ENCODE results near the gene PRDX5. TPM values are rescaled to one million over a fixed set of nuclear protein-coding genes. Genes with fewer than 3 reads are reported as not detected.

Gene PRDX5
- total RNA-seq, 2 experiments from 2014 or later = 137 to 139 TPM

DNA sequence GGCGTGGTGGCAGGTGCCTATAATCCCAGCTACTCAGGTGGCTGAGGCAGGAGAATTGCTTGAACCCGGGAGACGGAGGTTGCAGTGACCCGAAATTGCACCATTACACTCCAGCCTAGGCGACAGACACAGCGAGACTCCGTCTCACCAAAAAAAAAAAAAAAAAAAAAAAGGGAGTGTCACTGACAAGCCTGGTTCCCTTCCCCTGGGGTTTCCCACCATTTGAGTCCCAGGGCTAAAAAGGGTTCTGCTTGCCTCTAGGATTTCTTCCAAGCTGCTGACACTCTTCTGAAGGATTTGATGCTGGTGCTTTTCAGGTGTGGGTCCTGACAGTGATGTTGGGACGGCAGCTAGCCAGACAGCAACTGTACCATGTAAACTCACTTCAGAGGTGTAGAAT is 20.8 kb downstream of the PRDX5 start:
- ChIA-PET POLR2A (interaction anchor here (0.9 to 4.2 kb wide), 3 partner anchors 11 to 69 kb away, joined by 3 to 52 read pairs (median 3); partner anchors contain the start of genes PRDX5 and TRMT112), CTCF (interaction anchor here (1.0 to 7.4 kb wide), 2 partner anchors 18 to 21 kb away, joined by 3 to 70 read pairs; partner anchors contain the start of genes PRDX5 and TRMT112)
- Mint-ChIP-seq H3K27ac (peak overlapping the region; percentile 94), H3K9me3 (no peaks in the 10 kb centered on the region), H3K4me1 (peaks cover 65% of the 10 kb centered on the region), H3K27me3 (no peaks in the 10 kb centered on the region), H3K36me3 (ENCODE audit: low read depth) (peaks cover 50% of the 10 kb centered on the region), H3K4me3 (peak overlapping the region; percentile 92)
- DNase-seq = no peak

DNA sequence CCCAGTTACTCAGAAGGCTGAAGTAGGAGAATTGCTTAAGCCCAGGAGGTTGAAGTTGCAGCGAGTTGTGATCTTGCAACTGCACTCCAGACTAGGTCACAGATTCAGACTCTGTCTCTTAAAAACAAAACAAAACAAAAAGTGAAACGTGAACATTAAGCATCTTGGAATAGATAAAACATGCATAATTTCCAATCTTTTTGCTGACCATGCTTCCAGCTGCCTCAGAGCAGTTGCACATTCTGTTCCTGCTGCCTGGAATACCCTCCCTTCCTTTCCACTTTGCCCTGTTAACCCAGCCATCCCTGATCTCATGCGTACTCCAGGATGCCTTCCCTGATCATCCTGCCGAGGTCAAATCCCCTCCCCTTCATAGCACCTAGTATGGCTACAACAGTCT is 21.4 kb downstream of the PRDX5 start:
- peak overlapping the region; percentile 92 for H3K4me3 Mint-ChIP-seq
- no peaks in the 10 kb centered on the region for H3K9me3 Mint-ChIP-seq
- H3K27me3 Mint-ChIP-seq = no peaks in the 10 kb centered on the region
- POLR2A ChIA-PET = interaction anchor here (1.0 to 4.2 kb wide), 6 partner anchors 7 to 34 kb away, joined by 4 to 52 read pairs (median 10); partner anchors contain the start of genes ESRRA, PRDX5 and TRMT112
- peaks cover 49% of the 10 kb centered on the region for H3K36me3 Mint-ChIP-seq (ENCODE audit: low read depth)
- DNase-seq = no peak
- CTCF ChIA-PET = interaction anchor here (1.0 to 7.4 kb wide), 2 partner anchors 17 to 22 kb away, joined by 3 to 70 read pairs; partner anchors contain the start of genes PRDX5 and TRMT112
- peak overlapping the region; percentile 94 for H3K27ac Mint-ChIP-seq
- H3K4me1 Mint-ChIP-seq = peaks cover 63% of the 10 kb centered on the region

DNA sequence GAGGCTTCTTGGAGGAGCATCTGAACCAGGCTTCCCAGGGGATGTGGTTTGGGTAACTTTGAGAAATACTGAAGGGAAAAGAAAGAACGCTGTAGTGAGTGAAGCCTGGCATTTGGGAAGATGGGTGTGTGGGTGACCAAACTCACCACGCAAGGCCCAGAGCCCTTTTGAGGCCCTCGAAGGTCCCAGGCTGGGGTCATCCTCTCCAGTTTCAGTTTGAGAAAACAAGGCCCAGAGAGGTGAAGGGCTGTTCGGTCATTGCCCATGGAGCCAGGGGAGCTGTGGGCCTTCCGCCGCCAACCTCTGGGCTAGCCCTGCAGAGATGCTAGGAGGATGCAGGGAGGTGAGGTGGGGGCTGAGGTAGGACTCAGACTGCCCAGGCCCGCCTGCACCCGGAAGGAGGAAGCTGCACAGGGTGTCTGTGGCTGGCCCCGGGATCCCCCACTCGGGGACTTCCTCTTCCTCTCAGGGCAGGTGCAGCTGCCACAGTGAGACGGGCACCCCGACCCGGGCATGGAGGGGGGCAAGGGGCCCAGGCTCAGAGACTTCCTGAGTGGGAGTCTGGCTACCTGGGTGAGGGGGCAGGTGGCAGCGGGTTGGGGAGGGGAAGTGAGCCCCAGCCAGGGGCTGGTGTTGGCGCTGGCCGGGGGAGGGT is 22.0 kb downstream of the PRDX5 start, which contains the start of gene CCDC88B:
TSS of gene CCDC88B (plus strand) at position 451 of the 655 bp plus-strand sequence. CDS start at position 514, 63 bp downstream.
- peaks cover 62% of the 10 kb centered on the region for H3K4me1 Mint-ChIP-seq
- H3K36me3 Mint-ChIP-seq (ENCODE audit: low read depth) = peaks cover 44% of the 10 kb centered on the region
- H3K27me3 Mint-ChIP-seq = no peaks in the 10 kb centered on the region
- POLR2A ChIA-PET = interaction anchor here (0.6 to 4.2 kb wide), 10 partner anchors 8 to 135 kb away, joined by 3 to 52 read pairs (median 6); partner anchors contain the start of genes ESRRA, PRDX5 and TRMT112
- no peaks in the 10 kb centered on the region for H3K9me3 Mint-ChIP-seq
- H3K4me3 Mint-ChIP-seq = peak within 1 kb of the TSS; percentile 92
- CTCF ChIA-PET = interaction anchor here (1.5 to 7.4 kb wide), 3 partner anchors 8 to 22 kb away, joined by 6 to 70 read pairs (median 41); partner anchors contain the start of genes PRDX5 and TRMT112
- DNase-seq = peak; percentile 91
- H3K27ac Mint-ChIP-seq = peak within 1 kb of the TSS; percentile 94

DNA sequence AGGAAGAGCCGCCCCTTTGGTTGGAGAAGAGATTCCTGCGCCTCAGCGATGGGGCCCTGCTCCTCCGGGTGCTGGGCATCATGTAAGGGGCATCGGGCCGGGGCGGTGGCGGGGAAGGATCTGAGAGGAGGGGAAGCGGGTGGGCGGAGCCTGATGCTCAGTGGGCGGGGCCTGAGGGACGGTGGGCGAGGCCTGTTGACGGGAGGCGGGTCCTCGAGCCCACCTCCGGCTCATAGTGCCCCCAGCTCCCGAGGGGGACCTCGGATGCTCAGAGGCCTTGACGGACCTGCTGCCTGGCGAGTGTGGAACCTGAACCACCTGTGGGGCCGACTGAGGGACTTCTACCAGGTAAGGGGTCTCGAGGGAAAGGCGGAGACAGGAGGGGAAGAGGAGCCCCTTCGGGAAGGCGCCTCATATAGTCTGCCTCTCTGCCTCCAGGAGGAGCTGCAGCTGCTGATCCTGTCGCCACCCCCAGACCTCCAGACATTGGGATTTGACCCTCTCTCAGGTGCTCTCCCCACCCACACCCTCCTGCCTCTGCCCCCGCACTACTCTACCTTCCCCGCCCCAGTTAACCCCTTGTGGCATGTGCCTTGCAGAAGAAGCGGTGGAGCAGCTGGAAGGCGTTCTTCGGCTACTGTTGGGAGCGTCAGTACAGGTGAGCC is 22.9 kb downstream of the PRDX5 start:
- Mint-ChIP-seq H3K27me3 (no peaks in the 10 kb centered on the region), H3K36me3 (ENCODE audit: low read depth) (peaks cover 46% of the 10 kb centered on the region), H3K27ac (peak overlapping the region; percentile 94), H3K4me3 (peak overlapping the region; percentile 92), H3K4me1 (peaks cover 61% of the 10 kb centered on the region), H3K9me3 (no peaks in the 10 kb centered on the region)
- ChIA-PET CTCF (interaction anchor here (0.6 to 7.4 kb wide), 6 partner anchors 9 to 39 kb away, joined by 3 to 70 read pairs (median 6); partner anchors contain the start of genes PRDX5 and TRMT112), POLR2A (interaction anchor here (0.6 to 4.2 kb wide), 5 partner anchors 9 to 136 kb away, joined by 4 to 52 read pairs (median 13); partner anchors contain the start of genes PRDX5 and TRMT112)
- peak; percentile 84 for DNase-seq

DNA sequence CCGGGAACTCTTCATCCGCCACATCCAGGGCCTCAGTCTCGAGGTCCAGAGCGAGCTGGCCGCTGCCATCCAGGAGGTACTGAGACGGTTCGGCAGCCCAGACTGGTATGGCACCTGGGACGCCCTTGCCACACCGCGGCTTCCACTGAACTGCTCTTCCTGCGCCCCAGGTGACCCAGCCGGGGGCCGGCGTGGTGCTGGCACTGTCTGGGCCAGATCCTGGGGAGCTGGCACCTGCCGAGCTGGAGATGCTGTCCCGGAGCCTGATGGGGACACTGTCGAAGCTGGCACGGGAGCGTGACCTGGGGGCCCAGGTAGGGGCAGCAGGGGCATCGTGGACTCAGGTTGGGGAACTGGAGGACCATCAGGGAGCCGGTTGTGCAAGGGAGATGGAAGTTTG is 23.5 kb downstream of the PRDX5 start:
- peaks cover 47% of the 10 kb centered on the region for H3K36me3 Mint-ChIP-seq (ENCODE audit: low read depth)
- peak overlapping the region; percentile 92 for H3K4me3 Mint-ChIP-seq
- ChIA-PET CTCF (interaction anchor here (0.6 to 7.4 kb wide), 7 partner anchors 10 to 40 kb away, joined by 3 to 70 read pairs (median 6); partner anchors contain the start of genes PRDX5 and TRMT112), POLR2A (interaction anchor here (1.6 to 4.2 kb wide), 5 partner anchors 10 to 136 kb away, joined by 7 to 52 read pairs (median 13); partner anchors contain the start of genes PRDX5 and TRMT112)
- DNase-seq = no peak
- H3K27me3 Mint-ChIP-seq = no peaks in the 10 kb centered on the region
- H3K4me1 Mint-ChIP-seq = peaks cover 62% of the 10 kb centered on the region
- H3K27ac Mint-ChIP-seq = peak overlapping the region; percentile 16
- H3K9me3 Mint-ChIP-seq = no peaks in the 10 kb centered on the region

DNA sequence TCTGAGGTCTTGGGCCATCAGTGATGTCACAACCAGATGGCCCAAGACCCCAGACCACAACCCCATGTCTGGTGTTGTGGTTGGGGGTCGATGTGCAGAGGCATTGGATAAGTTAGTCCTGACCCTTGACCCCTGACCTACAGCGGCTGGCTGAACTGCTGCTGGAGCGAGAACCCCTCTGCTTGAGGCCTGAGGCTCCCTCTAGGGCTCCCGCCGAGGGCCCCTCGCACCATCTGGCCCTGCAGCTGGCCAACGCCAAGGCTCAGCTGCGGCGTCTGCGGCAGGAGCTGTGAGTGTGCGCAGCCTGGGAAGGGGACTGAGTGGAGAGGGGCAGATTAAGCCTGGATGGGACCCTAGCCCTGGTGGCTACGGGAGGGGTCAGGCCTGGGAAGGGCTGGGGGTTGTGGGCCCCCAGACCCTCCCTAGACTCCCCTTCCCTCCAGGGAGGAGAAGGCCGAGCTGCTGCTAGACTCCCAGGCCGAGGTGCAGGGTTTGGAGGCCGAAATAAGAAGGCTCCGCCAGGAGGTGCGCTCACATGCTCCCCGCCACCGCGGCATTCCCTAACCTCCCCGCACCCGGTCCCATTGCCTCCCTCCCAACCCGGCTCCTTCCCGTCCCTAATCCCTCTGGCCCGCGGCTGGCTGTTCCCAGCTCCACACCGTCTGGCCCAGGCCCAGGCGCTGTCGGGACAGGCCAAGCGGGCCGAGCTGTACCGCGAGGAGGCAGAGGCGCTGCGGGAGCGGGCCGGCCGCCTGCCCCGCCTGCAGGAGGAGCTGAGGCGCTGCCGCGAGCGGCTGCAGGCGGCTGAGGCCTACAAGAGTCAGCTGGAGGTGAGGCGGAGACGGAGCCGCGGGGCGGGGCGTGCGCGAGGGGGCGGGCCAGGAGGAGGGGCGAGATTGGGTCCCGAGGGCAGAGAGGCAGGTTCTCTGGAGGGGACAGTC is 24.2 kb downstream of the PRDX5 start:
- peaks cover 62% of the 10 kb centered on the region for H3K4me1 Mint-ChIP-seq
- ChIA-PET CTCF (interaction anchor here (0.6 to 7.4 kb wide), 14 partner anchors 11 to 474 kb away, joined by 3 to 70 read pairs (median 4); partner anchors contain the start of genes ESRRA, PRDX5 and TRMT112), POLR2A (interaction anchor here (0.5 to 2.7 kb wide), 10 partner anchors 9 to 1165 kb away, joined by 3 to 23 read pairs (median 4); partner anchors contain the start of genes PRDX5, RASGRP2 and TRMT112)
- peak; percentile 95 for DNase-seq
- H3K27me3 Mint-ChIP-seq = no peaks in the 10 kb centered on the region
- H3K9me3 Mint-ChIP-seq = no peaks in the 10 kb centered on the region
- H3K36me3 Mint-ChIP-seq (ENCODE audit: low read depth) = peaks cover 47% of the 10 kb centered on the region
- no peak overlapping the region for H3K27ac Mint-ChIP-seq
- H3K4me3 Mint-ChIP-seq = peak overlapping the region; percentile 54

DNA sequence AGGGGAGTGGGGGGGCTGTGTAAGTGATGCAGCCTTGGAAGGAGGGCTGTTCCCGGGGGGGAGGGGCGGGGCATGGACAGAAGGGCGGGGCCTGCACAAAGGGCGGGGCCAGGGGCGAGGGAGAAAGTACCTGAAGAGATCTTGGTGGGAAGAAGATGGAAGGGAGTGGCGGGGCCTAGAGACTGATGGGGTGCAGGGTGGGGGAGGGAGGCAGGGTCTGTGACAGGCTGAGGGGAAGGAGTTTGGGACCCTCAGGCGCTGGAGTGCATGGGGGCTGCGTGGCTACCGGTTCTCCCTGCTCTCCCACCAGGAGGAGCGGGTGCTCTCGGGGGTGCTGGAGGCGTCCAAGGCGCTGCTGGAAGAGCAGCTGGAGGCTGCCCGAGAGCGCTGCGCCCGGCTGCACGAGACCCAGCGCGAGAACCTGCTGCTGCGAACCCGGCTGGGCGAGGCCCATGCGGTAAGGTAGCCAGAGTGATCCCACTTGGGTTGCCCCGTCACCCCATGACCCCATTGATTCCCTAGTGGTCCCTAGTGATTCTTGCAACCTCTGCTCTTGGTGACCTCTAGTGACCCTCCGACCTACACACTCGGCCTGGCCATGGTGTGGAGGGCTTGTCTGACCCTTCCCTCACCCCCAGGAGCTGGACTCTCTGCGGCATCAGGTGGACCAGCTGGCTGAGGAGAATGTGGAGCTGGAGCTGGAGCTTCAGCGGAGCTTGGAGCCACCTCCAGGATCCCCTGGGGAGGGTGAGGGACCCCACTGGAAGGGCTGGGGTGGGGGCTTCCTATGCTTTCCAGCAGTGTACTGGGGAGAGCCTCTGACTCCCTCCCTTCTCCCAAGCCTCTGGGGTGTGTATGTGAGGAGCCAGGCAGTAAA is 25.2 kb downstream of the PRDX5 start:
- H3K36me3 Mint-ChIP-seq (ENCODE audit: low read depth) = peaks cover 41% of the 10 kb centered on the region
- peak overlapping the region; percentile 54 for H3K4me3 Mint-ChIP-seq
- ChIA-PET POLR2A (interaction anchor here (0.7 to 1.6 kb wide), 7 partner anchors 8 to 401 kb away, joined by 3 to 12 read pairs (median 4); partner anchors contain the start of genes PRDX5, RASGRP2 and TRMT112), CTCF (interaction anchor here (0.6 to 7.4 kb wide), 13 partner anchors 11 to 473 kb away, joined by 3 to 70 read pairs (median 5); partner anchors contain the start of genes ESRRA, PRDX5 and TRMT112)
- no peaks in the 10 kb centered on the region for H3K27me3 Mint-ChIP-seq
- DNase-seq = no peak
- H3K4me1 Mint-ChIP-seq = peaks cover 55% of the 10 kb centered on the region
- H3K27ac Mint-ChIP-seq = no peak overlapping the region
- H3K9me3 Mint-ChIP-seq = no peaks in the 10 kb centered on the region

DNA sequence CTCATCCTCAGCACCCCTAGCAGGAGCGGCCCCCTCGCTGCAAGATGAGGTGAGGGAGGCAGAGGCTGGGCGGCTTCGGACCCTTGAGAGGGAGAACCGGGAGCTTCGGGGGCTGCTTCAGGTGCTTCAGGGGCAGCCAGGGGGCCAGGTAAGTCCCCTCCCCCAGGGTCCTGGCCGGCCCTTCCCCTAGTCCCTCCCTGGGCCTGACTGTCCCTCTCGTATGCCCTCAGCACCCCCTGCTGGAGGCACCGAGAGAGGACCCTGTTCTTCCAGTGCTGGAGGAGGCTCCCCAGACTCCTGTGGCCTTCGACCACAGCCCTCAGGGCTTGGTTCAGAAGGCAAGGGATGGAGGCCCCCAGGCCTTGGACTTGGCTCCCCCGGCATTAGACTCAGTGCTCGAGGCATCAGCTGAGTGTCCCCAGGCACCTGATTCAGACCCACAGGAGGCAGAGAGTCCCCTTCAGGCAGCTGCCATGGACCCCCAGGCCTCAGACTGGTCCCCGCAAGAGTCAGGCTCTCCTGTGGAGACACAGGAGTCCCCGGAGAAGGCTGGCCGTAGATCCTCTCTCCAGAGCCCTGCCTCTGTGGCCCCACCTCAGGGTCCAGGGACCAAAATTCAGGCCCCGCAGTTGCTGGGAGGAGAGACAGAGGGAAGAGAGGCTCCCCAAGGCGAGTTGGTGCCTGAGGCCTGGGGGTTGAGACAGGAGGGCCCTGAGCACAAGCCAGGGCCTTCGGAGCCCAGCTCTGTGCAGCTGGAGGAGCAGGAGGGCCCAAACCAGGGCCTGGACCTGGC is 26.0 kb downstream of the PRDX5 start:
- no peaks in the 10 kb centered on the region for H3K27me3 Mint-ChIP-seq
- peak; percentile 33 for DNase-seq
- no peak overlapping the region for H3K27ac Mint-ChIP-seq
- POLR2A ChIA-PET = no interaction called here
- H3K4me3 Mint-ChIP-seq = no peak overlapping the region
- peaks cover 48% of the 10 kb centered on the region for H3K4me1 Mint-ChIP-seq
- H3K9me3 Mint-ChIP-seq = no peaks in the 10 kb centered on the region
- CTCF ChIA-PET = interaction anchor here (0.9 to 2.1 kb wide), 3 partner anchors 16 to 39 kb away, joined by 3 to 11 read pairs (median 9); partner anchors contain the start of genes ESRRA, PRDX5 and TRMT112
- H3K36me3 Mint-ChIP-seq (ENCODE audit: low read depth) = peaks cover 38% of the 10 kb centered on the region

DNA sequence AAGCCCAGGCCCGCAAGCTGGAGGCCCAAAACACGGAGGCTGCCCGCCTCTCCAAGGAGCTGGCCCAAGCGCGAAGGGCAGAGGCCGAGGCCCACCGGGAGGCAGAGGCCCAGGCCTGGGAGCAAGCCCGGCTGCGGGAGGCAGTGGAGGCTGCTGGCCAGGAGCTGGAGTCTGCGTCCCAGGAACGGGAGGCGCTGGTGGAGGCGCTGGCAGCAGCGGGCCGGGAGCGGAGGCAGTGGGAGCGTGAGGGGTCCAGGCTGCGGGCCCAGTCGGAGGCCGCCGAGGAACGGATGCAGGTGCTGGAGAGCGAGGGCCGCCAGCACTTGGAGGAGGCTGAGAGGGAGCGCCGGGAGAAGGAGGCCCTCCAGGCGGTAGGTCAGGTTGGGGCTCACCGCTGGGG is 26.9 kb downstream of the PRDX5 start:
- POLR2A ChIA-PET = no interaction called here
- no peaks in the 10 kb centered on the region for H3K27me3 Mint-ChIP-seq
- H3K36me3 Mint-ChIP-seq (ENCODE audit: low read depth) = peaks cover 34% of the 10 kb centered on the region
- H3K4me3 Mint-ChIP-seq = no peak overlapping the region
- H3K4me1 Mint-ChIP-seq = peaks cover 40% of the 10 kb centered on the region
- no peaks in the 10 kb centered on the region for H3K9me3 Mint-ChIP-seq
- CTCF ChIA-PET = interaction anchor here (1.1 kb wide), 1 partner anchor 15 kb away, joined by 3 read pairs; no protein-coding TSS in a partner anchor
- no peak for DNase-seq
- no peak overlapping the region for H3K27ac Mint-ChIP-seq

DNA sequence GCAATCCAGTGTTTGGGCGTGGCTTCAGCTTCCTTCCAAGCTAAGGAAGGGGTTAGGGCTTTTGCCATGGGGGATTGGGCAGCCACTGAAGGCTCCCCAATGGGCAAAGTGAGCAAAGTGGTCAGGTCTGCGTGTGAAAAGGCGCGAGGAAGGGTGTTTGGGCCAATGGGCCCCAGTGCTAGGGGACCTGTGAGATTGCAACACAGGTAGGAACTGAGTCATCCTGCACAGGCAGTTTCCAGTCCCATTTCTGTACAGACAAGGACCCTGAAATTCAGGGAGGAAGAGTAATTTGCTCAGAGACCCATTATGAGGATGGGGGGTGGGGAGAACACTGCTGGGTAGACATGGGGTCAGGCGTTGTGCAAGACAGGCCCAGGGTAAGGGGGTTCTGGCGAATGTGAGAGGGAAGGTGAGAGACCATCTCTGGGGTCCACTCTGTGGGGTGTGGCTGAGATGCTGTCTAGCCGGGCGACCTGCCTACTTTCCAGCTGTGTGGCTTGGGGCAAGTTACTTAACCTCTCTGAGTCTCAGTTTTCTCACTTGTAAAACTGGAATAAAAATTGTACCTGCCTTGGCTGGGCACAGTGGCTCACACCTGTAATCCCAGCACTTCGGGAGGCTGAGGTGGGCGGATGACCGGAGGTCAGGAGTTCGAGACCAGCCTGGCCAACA is 29.4 kb downstream of the PRDX5 start:
- POLR2A ChIA-PET = interaction anchor here (0.7 to 4.2 kb wide), 2 partner anchors 12 to 1195 kb away, joined by 3 to 29 read pairs; partner anchors contain the start of gene RPS6KA4
- CTCF ChIA-PET = no interaction called here
- Mint-ChIP-seq H3K36me3 (ENCODE audit: low read depth) (peaks cover 20% of the 10 kb centered on the region), H3K4me1 (peaks cover 18% of the 10 kb centered on the region), H3K4me3 (no peak overlapping the region), H3K27me3 (no peaks in the 10 kb centered on the region), H3K27ac (no peak overlapping the region), H3K9me3 (no peaks in the 10 kb centered on the region)
- DNase-seq = no peak

Measured in activated CD4-positive, alpha-beta memory T cell treated with anti-CD3 and anti-CD28 coated beads, Interleukin-2, amount 10 ng/mL, durations not matched to agents 7 days and 5 days (primary cell).